HG02973 (cell line): ENCODE data around the gene IL17RE.
"Not testable (repeated sequence)": the region's sequence is repeated elsewhere in the genome, so short reads cannot be mapped to it uniquely, and the experiment has no call there.

Source experiments
- ATAC-seq: cut with Tn5 transposase; IDR thresholded peaks from one replicate; pipeline ENCODE4 v1.9.1; 2021; ENCODE audit warnings: moderate library complexity; ENCODE audit not compliant: unreplicated experiment

Gene IL17RE

GRCh38 chr3:9932843-9933560 is 30.4 kb downstream of the IL17RE start:
- ATAC-seq: peak; percentile 66

- peak; percentile 83 for ATAC-seq
Measured at GRCh38 chr3:9933561-9934234, 31.1 kb downstream of the IL17RE start, which contains the start of gene CRELD1. TSS of gene CRELD1 (plus strand) at chr3:9933834. CDS start at chr3:9934439, 605 bp downstream.

GRCh38 chr3:9934235-9934621 is 31.6 kb downstream of the IL17RE start:
- no peak for ATAC-seq

GRCh38 chr3:9934993-9935392 is 32.3 kb downstream of the IL17RE start:
- ATAC-seq: no peak

GRCh38 chr3:9935966-9936510 is 33.4 kb downstream of the IL17RE start:
- ATAC-seq: no peak

- no peak for ATAC-seq
Measured at GRCh38 chr3:9937486-9938238, 35.0 kb downstream of the IL17RE start.

- ATAC-seq: no peak
Measured at GRCh38 chr3:9938966-9939365, 36.3 kb downstream of the IL17RE start.

- not testable (repeated sequence) for ATAC-seq
Measured at GRCh38 chr3:9939906-9940305, 37.3 kb downstream of the IL17RE start.

GRCh38 chr3:9940746-9941145 is 38.1 kb downstream of the IL17RE start:
- ATAC-seq: no peak

- ATAC-seq: no peak
Measured at GRCh38 chr3:9942164-9942563, 39.5 kb downstream of the IL17RE start.

GRCh38 chr3:9942934-9943690 is 40.5 kb downstream of the IL17RE start:
- no peak for ATAC-seq

GRCh38 chr3:9944271-9944670 is 41.6 kb downstream of the IL17RE start:
- no peak for ATAC-seq

- ATAC-seq: no peak
Measured at GRCh38 chr3:9945358-9945757, 42.7 kb downstream of the IL17RE start.

GRCh38 chr3:9946112-9947024 is 43.7 kb downstream of the IL17RE start:
- peak; percentile 55 for ATAC-seq

GRCh38 chr3:9947025-9947995 is 44.7 kb downstream of the IL17RE start:
- no peak for ATAC-seq

- no peak for ATAC-seq
Measured at GRCh38 chr3:9948586-9948985, 45.9 kb downstream of the IL17RE start.

GRCh38 chr3:9949115-9949514 is 46.5 kb downstream of the IL17RE start:
- ATAC-seq: no peak

GRCh38 chr3:9949626-9950025 is 47.0 kb downstream of the IL17RE start:
- ATAC-seq: no peak

GRCh38 chr3:9951126-9951525 is 48.5 kb downstream of the IL17RE start:
- no peak for ATAC-seq
